PC-3 (cell line): Measurements from ENCODE around the gene SFXN2.
"Not testable (repeated sequence)": the region's sequence is repeated elsewhere in the genome, so short reads cannot be mapped to it uniquely, and the experiment has no call there.

ENCODE experiments used
- CTCF ChIP-seq: fragments of 300-600 bp; sonication (generic); conservative IDR thresholded peaks from 2 replicates; pipeline ENCODE4 v1.5.1; 2017; ENCODE audit warnings: antibody characterized with exemption, low read depth, mild to moderate bottlenecking, low read length
- EZH2 ChIP-seq: fragments of 300-600 bp; sonication (generic); IDR thresholded peaks from one replicate; pipeline ENCODE4 v1.6.1; 2017; ENCODE audit warnings: antibody characterized with exemption, mild to moderate bottlenecking, low read length; ENCODE audit not compliant: unreplicated experiment
- EZH2phosphoT487 ChIP-seq: fragments of 300-600 bp; sonication (generic); IDR thresholded peaks from 2 replicates; pipeline ENCODE4 v1.6.1; 2018; ENCODE audit warnings: mild to moderate bottlenecking, antibody characterized with exemption, low read length, borderline replicate concordance

GRCh38 chr10:102695401-102695800, 19.0 kb upstream of the SFXN2 start:
- TF ChIP-seq EZH2, CTCF, EZH2phosphoT487: not testable (repeated sequence)
